Measurements from ENCODE around the gene TMPRSS9.
"Not testable (repeated sequence)": the region's sequence is repeated elsewhere in the genome, so short reads cannot be mapped to it uniquely, and the experiment has no call there.

The TMPRSS9 gene

DNA sequence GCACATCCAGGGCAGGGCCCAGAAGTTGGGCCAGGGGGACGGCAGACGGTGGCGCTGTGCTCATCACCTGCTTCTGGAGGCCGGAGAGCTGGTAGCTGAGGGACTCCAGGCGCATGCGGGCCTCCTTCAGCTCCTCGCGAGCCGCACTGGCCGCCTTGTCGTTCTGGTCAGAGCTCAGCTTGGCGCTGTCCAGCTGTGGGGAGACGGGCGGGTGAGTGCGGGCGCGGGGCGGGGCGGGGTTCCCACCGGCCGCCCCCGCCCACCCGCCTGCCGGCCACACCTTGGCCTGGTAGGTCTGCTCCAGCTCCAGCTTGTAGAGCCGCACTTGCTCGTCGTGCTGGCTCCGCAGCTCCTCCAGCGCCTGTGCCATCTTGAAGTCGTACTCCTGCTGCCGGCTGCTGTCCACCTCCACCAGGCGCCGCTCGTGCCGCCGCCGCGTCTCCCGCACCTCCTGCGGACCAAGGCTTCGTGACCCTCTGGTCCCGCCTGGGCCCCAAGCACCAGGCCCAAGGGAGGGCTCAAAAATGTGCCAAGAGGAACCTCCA lies 74.7 kb downstream of the TMPRSS9 start:
- DNase-seq (ENCODE audit: low read depth in 2 of 2), result no peak

DNA sequence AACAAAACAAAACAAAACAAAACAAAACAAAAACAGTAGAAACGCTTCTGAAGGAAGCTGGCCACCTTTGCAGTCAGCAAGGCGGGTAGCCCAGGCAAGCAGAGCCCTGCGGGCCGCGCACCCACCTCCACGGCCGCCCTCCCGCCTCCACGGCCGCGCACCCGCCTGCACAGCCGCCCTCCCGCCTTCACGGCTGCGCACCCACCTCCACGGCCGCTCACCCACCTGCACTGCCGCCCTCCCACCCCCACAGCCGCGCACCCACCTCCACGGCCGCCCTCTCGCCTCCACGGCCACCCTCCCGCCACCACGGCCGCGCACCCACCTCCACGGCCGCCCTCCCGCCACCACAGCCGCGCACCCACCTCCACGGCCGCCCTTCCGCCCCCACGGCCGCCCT lies 76.3 kb downstream of the TMPRSS9 start:
- DNase-seq (ENCODE audit: low read depth in 2 of 2), result no peak

DNA sequence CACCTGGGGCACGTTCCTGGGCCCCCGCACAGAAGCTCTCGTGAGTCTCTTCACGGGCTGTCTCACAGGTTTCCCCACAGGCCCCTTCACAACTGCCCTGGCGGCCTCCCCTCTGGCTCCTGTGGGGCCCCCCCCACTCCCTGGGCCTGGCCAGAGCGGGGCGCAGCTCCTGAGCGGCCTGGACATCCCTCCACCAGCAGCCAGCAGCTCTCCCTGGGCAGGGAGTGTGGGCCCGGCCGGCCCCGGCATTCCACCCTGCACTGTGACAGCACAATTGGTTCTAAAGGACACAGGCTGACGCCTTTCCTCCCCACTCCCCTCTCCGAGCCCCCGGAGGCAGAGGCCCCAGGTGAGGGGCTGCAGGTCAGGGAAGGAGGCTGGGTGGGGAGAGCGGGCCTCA lies 76.9 kb downstream of the TMPRSS9 start:
- no peak for DNase-seq (ENCODE audit: low read depth in 2 of 2)

DNA sequence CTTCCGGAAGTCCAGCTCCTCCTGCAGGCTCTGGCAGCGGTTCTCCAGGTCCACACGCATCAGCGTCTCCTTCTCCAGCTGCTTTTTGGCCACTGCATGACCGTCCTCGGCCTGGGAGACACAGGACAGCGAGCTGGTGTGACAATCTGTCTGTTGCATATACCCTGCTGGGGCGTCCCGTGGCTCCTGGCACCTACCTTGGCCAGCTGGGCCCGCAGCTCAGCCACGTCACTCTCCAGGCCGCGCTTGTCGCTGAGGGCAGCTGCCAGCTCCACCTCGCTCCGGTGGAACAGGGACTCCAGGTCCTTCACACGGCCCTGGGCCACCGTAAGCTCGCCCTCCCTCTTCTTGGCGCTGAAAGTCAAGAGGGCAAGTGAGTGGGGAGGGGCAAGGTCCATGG lies 78.1 kb downstream of the TMPRSS9 start:
- no peak for DNase-seq (ENCODE audit: low read depth in 2 of 2)

DNA sequence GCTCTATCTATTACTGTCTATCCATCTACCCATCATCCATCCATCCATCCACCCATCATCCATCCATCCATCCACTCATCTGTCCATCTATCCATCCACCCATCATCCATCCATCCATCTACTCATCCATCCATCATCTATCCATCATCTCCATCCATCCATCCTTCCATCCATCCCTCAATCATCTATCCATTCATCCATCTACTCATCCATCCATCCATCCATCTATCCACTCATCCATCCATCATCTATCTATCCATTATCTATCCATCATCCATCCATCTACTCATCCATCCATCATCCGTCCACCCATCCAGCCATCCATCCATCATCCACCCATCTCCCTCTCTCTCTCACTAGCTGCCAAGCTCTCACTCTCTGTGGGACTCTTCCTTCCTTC lies 80.5 kb downstream of the TMPRSS9 start:
- DNase-seq (ENCODE audit: low read depth in 2 of 2), result no peak

DNA sequence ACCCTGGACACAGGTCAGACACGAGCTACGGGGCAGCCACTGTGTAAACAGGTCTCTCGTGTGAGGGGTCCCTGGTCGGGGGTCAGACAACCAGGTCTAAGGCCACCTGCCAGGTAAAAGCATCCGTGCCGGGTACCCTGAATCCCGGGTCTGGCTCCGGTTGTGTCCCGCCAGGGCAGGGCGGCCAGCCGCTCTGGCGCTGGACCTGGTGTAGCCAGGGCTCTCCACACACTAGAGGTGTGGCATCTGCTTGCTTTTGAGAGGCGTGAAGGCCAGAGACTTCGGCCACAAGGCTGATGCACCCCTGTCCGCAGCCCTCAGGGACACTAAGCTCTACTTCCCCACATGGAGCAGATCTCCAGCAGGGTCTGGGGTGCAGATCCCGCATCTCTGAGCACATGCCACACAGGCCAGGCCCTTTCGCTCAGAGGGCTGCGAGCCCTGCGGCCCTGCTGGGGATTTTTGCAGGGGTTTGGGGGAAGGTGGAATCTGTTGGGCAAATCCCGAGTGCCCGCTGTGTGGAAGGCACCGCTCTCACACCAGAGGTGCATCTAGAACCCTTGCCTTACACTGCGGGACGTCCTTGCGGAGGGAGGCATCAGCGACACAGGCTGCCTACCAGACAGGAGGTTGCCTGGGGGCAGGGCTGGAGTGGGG lies 81.2 kb downstream of the TMPRSS9 start:
- DNase-seq (ENCODE audit: low read depth in 2 of 2), result no peak

DNA sequence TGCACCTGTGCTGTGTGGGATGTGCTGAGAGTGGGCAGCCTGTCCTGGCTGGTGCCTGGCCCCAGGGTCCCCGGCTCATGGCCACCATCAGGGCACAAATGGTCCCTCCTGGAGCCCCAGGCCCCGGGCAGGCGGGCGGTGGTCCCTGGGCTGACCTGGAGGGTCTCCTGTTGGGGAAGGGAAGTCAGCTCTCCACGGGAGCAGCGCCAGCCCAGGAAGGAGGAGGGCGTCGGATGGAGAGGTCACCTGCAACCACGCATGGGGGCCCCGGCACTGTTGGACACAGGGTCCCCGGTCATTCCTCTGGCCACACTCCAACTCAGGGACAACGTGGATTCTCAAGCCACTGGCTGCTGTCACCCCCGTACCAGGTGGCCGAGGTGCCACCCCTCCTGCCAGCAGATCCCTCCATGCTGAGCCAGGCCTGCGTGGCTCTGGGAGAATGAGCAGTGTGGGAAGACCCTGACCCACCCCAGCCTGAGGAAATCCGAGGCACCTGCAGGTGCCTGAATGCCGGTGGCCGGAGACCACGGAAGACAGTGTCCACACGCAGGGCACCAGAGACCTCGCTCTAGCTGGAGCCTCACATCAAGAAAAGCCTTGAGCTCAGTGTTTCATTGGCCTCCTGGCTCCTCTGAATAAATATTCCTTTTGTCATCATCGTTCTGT lies 83.2 kb downstream of the TMPRSS9 start:
- no peak for DNase-seq (ENCODE audit: low read depth in 2 of 2)

DNA sequence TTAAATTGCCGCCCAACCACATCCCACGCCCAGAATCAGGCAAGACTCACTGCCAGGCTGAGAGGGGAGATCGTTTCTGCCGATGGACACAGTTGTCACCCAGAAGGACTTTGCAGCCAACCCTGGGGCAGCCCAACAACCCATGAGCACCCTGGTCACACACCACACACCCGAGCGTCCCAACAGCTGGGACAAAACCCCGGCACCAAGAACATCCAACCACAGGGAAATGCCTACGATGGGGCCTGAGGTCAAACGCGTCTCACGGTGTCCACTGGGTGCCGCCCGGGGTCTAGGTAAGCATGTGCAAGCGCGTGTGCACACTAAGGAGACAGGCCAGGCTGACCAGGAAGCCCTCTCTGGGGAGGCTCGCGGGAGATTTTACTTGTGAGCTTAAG lies 83.7 kb downstream of the TMPRSS9 start:
- no peak for DNase-seq (ENCODE audit: low read depth in 2 of 2)

DNA sequence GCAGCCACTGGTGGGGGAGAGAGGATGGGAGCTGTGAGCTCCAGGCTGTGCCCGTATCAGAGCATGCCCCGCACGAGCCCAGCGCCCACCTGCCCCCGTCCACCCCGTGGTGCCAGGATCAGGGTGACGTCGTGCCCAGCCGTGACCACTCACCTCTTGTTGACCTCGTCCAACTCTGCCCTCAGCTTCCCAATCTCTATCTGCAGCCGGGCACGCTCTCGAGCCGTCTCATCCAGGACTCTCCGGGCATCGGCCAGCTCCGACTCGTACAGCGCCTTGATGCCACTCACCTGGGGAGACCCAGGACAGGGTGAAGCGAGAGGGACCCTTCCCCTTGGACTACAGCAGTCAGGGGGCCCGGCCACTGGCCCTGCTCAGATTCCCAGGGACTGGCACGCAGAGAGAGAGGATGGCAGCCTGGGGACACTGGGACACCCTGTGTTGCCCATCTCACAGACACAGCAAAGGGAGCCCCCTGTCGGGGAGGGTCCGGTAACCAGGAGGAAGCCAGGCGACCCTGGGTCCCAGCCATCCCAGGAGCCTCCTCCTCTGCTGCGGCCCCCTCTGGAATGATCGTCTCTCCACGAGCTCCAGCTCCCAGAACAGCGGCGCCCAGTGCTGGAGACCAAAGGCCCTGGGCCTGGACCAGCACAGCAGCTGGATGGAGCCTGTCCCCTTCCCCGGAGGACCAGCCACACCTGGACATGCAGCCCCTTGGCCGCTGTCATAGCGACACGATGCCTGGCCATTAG lies 84.4 kb downstream of the TMPRSS9 start:
- no peak for DNase-seq (ENCODE audit: low read depth in 2 of 2)

DNA sequence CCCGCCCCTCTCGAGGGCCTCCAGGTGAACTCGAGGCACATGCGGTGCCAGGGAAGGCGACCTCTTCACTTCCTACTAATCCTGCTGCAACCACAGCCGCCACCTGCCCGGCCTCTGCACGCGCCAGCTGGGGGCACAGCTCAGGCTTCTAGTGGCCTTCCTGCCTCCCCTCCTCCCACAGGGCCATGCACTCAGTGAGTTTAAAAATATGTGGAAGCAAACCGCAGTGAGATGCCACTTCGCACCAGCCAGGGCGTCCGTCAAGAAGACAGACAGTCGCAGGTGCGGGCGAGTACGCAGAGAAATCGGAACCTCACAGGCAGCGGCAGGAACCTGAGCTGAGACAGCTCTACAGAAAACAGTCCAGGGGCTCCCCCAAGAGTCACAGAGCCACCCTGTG lies 86.3 kb downstream of the TMPRSS9 start:
- no peak for DNase-seq (ENCODE audit: low read depth in 2 of 2)

DNA sequence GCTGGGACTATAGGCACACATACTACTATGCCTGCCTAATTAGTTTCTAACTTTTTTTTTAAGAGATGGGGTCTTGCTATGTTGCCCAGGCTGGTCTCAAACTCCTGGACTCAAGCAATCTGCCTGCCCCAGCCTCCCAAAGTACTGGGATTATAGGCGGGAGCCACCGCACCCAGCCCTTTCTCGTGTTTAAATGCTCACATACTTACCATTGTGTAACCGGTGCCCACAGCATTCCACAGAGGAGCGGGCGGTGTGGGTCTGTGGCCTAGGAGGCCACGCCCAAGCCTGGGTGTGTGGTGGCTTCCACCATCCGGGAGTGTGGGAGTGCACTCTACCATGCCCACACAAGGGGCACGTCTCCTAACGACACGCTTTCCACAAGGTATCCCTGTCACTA lies 89.0 kb downstream of the TMPRSS9 start:
- no peak for DNase-seq (ENCODE audit: low read depth in 2 of 2)

DNA sequence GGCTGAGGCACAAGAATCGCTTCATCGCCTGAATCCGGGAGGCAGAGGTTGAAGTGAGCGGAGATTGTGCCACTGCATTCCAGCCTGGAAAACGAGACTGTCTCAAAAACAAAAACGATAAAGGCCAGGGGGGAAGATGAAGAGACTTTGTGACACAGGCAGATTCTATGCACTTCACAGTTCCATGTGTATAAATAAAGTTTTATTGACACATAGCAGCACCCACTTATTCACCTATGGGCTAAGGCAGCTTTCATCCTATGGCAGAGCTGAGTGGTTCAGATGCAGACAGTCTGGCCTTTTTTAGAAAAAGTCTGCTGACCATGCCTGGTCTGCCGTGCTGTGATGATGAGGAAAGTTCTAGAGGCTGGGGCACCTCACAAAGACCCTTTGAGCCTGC lies 91.1 kb downstream of the TMPRSS9 start:
- no peak for DNase-seq (ENCODE audit: low read depth in 2 of 2)

DNA sequence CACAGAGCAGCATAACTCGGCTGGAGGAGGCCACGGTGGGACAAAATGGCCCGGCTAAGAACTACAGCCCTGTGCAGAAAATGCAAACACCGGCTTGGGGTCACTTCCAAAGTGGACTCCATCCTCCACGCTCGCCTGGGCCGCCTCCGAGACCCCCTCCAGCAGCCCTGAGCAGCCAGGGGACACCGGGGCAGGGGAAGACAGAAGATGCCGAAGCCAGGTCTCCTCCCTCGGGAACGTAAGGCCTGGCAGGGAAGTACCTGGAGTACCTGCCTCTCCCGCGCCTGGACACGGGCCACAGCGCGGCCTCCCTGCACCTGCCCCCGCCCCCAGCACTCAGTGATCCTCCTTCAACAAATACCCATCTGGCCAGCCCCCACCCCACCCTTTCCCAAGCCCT lies 91.7 kb downstream of the TMPRSS9 start:
- DNase-seq (ENCODE audit: low read depth in 2 of 2), result no peak

DNA sequence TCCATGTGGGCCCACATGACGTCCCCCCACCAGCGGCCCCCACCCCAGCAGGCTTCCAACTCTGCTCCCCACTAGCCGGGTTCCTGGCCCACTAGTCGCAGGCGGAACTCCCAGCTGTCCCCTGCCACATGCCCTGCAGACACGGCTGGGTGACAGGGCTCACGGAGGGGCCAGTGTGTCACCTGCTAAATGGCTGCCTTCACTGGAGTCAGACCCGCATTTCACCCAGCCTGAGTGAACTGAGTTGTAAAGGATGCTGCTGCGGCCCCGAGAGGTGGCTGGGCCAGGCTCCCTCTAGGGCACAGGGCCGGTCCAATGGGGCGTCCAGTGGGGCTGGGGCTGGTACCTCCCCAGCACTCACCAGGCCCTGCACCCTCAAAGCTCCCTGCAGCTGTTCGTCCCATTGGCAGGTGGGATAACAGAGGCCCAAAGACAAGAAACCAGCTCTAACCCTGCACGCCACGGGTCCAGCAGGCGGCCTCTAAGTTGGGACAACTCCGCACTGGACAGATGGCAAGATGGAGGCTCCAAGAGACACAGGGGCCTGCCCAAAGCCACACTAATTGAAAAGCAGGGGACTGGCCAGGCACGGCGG lies 93.5 kb downstream of the TMPRSS9 start:
- no peak for DNase-seq (ENCODE audit: low read depth in 2 of 2)

DNA sequence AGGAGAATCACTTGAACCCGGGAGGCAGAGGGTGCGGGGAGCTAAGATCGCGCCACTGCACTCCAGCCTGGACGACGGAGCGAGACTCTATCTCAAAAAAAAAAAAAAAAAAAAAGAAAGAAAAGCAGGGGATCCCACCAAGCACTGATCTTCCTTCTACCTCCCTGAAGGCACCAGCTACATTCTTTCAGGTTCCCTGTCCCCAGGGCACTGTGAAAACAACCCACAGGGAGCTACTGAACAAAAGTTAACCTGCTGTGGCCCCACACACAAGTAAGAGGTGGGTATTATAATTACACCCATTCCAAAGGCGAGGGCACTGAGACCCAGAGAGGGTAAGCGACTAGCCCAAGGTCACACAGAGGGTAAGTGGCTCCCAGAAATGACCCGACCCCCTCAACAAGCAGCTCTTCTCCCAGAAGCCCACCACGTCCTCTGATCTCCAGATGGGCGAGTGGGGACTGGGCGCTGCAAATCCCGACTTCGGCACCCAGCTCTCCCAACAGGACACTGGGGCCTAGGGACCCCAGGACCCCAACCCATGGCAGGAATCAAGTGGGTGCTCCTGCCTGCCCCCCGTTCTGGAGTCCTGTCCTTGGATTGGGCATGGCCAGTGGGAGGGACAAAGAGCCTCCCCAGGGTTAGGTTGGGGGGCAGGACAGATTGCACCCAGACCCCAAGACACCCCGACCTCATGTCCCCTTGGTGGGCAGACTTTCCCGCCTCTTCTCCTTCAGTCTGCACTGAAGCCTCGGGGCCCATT lies 94.3 kb downstream of the TMPRSS9 start:
- DNase-seq (ENCODE audit: low read depth in 2 of 2), result no peak

DNA sequence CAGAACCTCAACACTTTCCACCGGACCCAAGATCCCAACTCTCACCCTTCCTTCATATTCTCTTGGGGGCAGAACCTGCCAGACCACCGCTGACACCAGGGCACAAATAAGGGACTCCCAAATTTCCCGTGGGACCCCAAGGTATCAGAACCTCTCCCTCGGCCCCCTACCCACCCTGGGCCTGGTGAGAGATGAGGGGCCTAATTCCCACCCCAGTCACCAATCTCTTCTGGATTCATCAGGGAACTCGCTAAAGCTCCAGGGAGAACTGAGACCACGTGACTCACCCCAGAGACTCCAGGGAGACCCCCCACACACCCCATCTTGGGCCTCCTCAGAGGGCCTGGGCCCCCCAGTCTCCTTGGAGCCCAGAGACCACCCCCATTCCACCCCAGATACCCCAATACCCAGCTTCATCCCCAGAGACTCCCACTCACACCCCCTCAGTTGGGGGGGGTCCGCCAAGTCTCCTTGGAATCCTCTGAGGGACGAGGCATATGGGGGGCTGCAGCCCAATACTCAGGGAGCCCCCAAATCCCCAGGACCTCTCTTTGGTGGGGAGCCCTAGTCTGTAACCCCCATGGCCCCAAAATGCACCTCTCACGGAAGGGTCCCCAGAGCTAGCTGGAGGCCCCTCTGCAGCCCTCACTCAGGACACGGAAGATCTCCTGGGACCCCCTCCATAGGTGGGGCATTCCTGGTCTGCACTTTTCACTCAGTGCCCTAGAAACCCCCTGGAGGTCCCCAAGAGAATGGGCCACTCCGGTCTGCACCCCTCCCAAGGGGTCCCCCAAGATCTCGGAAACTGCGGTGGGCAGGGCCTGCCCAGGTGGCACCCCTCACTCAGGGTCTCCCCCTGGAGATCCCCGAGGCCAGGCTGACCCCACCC lies 95.1 kb downstream of the TMPRSS9 start:
- DNase-seq (ENCODE audit: low read depth in 2 of 2), result no peak

DNA sequence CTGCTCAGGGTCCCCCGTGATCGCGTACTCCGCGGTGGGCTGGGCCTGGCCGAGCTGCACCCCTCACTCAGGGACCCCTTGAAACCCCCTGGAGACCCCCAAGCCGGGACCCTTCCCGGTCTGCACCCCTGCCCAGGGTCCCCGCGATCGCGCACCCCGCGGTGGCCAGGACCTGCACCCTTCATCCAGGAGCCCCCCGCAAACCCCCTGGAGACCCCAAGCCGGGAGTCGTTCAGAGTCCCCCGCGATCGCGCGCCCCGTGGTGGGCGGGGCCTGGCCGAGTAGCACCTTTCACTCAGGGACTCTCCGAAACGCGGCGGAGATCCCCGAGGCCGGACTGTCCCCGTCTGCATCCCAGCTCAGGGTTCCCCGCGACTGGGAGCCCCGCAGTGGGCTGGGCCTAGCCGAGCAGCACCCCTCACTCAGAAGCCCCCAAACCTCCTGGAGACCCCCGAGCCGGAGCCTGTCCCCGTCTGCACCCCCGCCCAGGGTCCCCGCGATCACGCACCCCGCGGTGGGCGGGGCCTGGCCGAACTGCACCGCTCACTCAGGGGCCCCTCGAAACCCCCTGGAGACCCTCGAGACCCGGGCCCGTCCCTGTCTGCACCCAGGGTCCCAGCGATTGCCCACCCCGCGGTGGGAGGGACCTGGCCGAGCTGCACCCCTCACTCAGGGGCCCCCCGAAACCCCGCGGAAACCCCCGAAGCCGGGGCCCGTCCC lies 95.9 kb downstream of the TMPRSS9 start:
- DNase-seq (ENCODE audit: low read depth in 2 of 2), result no peak

DNA sequence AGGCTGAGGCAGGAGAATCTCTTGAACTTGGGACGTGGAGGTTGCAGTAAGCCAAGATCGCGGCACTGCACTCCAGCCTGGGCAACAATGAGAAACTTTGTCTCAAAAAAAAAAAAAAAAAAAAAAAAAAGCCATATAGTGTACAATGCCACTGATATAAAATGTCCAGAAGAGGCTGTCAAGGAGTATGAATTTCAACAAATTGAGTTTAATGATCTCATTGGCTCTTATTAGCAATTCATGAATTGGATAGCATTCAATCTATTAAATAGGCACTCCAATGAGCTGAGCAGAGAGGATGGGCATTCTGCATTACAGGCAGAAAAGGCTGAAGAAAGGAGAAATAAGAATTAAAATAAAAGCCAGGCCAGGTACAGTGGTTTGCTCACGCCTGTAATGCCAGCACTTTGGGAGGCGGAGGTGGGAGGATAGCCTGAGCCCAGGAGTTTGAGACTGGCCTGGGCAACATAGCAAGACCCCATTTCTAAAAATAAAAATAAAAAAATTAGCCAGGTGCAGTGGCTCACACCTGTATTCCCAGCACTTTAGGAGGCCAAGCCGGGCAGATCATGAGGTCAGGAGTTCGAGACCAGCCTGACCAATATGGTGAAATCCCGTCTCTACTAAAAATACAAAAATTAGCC lies 97.5 kb downstream of the TMPRSS9 start:
- no peak for DNase-seq (ENCODE audit: low read depth in 2 of 2)

DNA sequence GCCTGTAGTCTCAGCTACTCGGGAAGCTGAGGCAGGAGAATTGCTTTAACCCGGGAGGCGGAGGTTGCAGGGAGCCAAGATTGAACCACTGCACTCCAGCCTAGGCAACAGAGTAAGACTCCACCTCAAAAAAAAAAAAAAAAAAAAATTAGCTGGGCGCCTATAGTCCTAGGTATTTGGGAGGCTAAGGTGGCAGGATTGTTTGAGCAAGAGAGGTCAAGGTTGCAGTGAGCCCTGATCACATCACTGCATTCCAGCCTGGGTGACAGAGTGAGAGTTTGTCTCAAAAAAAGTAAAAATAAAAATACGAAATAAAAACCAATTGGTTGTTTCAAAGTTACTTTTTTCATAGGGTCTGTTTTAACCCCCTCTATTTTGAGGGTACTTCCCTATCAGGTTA lies 98.0 kb downstream of the TMPRSS9 start:
- DNase-seq (ENCODE audit: low read depth in 2 of 2), result no peak

DNA sequence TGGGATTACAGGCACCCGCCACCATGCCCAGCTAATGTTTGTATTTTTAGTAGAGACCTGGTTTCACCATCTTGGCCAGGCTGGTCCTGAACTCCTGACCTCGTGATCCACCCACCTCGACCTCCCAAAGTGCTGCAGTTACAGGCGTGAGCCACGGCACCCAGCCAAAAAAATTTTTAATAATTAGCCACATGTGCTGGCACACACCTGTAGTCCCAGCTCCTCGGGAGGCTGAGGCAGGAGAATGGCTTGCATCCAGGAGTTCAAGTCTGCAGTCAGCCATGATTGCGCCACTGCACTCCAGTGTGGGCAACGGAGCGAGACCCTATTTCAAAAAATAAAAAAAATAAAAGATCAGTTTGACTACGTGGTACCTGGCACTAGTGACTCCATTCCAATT lies 98.7 kb downstream of the TMPRSS9 start:
- DNase-seq (ENCODE audit: low read depth in 2 of 2), result not testable (repeated sequence)

Data from stimulated activated CD4-positive, alpha-beta T cell treated with anti-CD3 and anti-CD28 coated beads, Interleukin-1b, Interleukin-23, amount 100 ng/mL, for 1 hour (primary cell).